C4-2B (cell line): Measurements from ENCODE around the gene GLI3.

Source experiments
- H3K27ac ChIP-seq: fragments of 450-650 bp; 2 replicates; pipeline ENCODE4 v1.5.1; 2017
- CTCF ChIP-seq: fragments of 450-650 bp; conservative IDR thresholded peaks from 2 replicates; pipeline ENCODE4 v1.5.1; 2017; ENCODE audit warnings: mild to moderate bottlenecking
- ZFX ChIP-seq: fragments of 450-650 bp; IDR thresholded peaks from 2 replicates; pipeline ENCODE4 v1.6.1; 2017

GLI3 gene

GRCh38 chr7:42192066-42192465 is 44.9 kb downstream of the GLI3 start:
- H3K27ac ChIP-seq = no peak overlapping the region
- TF ChIP-seq ZFX = no peak
- no peak for TF ChIP-seq CTCF

GRCh38 chr7:42189535-42189934 is 47.5 kb downstream of the GLI3 start:
- TF ChIP-seq CTCF (no peak), ZFX (no peak)
- H3K27ac ChIP-seq = no peak overlapping the region

GRCh38 chr7:42186151-42186550 is 50.9 kb downstream of the GLI3 start:
- TF ChIP-seq ZFX (no peak), CTCF (peak; percentile 76)
- no peak overlapping the region for H3K27ac ChIP-seq

GRCh38 chr7:42185726-42186125 is 51.3 kb downstream of the GLI3 start:
- H3K27ac ChIP-seq = no peak overlapping the region
- TF ChIP-seq CTCF = no peak
- no peak for TF ChIP-seq ZFX

- TF ChIP-seq ZFX (no peak), CTCF (no peak)
- no peak overlapping the region for H3K27ac ChIP-seq
Measured at GRCh38 chr7:42183547-42183946, 53.5 kb downstream of the GLI3 start.

- H3K27ac ChIP-seq = no peak overlapping the region
- TF ChIP-seq ZFX (no peak), CTCF (no peak)
Measured at GRCh38 chr7:42181566-42181965, 55.4 kb downstream of the GLI3 start.

- no peak overlapping the region for H3K27ac ChIP-seq
- TF ChIP-seq ZFX = no peak
- no peak for TF ChIP-seq CTCF
Measured at GRCh38 chr7:42180806-42181205, 56.2 kb downstream of the GLI3 start.
